OCI-LY1 (cell line): Measurements from ENCODE around the gene COQ9.
"Not testable (repeated sequence)": the region's sequence is repeated elsewhere in the genome, so short reads cannot be mapped to it uniquely, and the experiment has no call there.

Source experiments
- CTCF ChIP-seq: fragments of 200-600 bp; sonication (generic), shearing (Covaris generic); IDR thresholded peaks from 2 replicates; pipeline ENCODE4 v1.5.1; 2017; ENCODE audit warnings: mild to moderate bottlenecking, antibody characterized with exemption, low read length, moderate library complexity, mixed read lengths
- EZH2 ChIP-seq: fragments of 200-600 bp; sonication (generic), shearing (Covaris generic); IDR thresholded peaks from 2 replicates; pipeline ENCODE4 v1.8.0; 2017; ENCODE audit warnings: borderline replicate concordance, mixed run types, mild to moderate bottlenecking, antibody characterized with exemption, low read length, moderate library complexity, mixed read lengths

- not testable (repeated sequence) for TF ChIP-seq CTCF, EZH2
Measured at GRCh38 chr16:57499941-57500340, 52.7 kb downstream of the COQ9 start.
